Kidney glomerular epithelial cell (primary cell): ENCODE results near the gene ADGRB3.
"Not testable (repeated sequence)": the region's sequence is repeated elsewhere in the genome, so short reads cannot be mapped to it uniquely, and the experiment has no call there.

Source experiments
- DNase-seq: peaks from one replicate; lab custom pipeline; 2025; lab: John Stamatoyannopoulos, UW

The ADGRB3 gene

GRCh38 chr6:69038841-69039240 is 403.8 kb downstream of the ADGRB3 start:
- peak; percentile 23 for DNase-seq

- DNase-seq = no peak
Measured at GRCh38 chr6:69042297-69042696, 407.2 kb downstream of the ADGRB3 start.

GRCh38 chr6:69044534-69044933 is 409.5 kb downstream of the ADGRB3 start:
- DNase-seq = no peak

GRCh38 chr6:69059413-69059812 is 424.3 kb downstream of the ADGRB3 start:
- no peak for DNase-seq

GRCh38 chr6:69061066-69061465 is 426.0 kb downstream of the ADGRB3 start:
- DNase-seq = no peak

DNA sequence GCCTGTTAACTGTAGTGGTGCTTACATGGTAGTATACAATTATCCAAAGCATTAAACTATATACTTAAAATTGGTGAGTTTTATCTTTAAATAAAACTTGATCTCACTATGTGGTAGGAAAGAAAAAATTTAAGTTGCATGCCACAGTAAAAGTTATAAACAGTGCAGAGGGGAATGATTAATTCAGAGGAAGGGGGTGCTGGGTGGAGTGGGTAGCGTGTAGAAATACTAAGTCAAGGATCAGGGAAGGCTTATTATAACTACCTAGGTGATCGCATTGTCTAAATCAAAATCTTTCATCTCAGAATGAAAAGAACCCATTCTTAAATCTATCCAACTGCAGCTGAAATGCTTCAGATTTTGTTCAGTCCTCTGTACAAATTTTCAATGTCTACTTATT is 428.3 kb downstream of the ADGRB3 start:
- peak; percentile 18 for DNase-seq

DNA sequence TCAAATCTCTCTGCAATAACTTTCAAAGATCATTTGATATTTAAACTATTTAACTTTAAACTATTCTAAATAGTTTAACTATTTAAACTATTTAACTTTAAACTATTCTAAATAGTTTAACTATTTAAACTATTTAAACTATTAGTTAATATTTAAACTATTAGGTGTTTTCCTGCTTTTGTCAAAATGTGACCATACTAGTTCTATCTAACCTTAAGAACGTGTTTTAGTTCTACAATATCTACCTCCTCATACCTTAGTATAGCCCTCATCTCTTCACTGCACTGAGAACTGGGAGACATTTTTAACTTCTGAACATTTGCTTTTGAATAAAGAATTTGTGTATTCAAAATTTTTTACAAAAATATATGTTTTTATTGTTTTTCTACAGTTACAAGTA is 429.1 kb downstream of the ADGRB3 start:
- DNase-seq = peak; percentile 68

GRCh38 chr6:69069881-69070280 is 434.8 kb downstream of the ADGRB3 start:
- peak; percentile 48 for DNase-seq

DNA sequence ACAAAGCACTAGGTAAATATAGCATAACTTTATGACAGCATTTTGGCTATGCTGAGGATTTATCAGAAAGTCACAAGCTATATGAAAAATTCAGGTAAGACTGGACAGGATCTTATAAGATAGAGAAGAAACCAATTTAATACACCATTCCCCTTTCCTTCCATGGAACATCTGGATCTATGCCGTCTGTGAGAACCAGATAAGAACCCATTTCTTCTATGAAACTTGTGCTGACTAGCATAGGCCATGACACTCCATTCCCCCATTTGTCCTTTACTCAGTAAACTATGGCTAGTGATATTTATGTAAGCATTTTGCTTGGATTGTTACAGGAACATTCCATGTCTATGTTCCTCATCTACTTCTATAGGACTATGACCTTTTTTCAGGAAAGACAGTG is 437.7 kb downstream of the ADGRB3 start:
- no peak for DNase-seq

- peak; percentile 7 for DNase-seq
Measured at GRCh38 chr6:69084746-69085335, 449.8 kb downstream of the ADGRB3 start.

DNA sequence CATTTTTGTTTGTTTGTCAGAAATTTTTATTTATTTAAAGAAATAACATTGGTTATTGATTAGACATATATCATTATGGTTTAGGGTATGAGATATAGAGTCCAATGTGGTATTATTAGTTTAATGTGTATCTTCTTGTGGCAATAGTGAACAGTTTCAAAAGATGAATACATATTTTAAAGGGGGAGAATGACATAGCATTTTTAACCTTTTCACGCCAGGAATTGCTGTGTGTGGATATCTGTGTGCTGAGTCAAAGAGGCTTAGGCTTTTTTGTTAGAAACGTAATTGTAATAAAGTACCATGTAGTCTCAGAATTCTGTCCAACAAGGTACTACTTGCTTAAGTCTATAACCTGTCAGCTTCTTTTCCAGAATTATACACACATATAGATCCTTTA is 451.6 kb downstream of the ADGRB3 start:
- DNase-seq = no peak

DNA sequence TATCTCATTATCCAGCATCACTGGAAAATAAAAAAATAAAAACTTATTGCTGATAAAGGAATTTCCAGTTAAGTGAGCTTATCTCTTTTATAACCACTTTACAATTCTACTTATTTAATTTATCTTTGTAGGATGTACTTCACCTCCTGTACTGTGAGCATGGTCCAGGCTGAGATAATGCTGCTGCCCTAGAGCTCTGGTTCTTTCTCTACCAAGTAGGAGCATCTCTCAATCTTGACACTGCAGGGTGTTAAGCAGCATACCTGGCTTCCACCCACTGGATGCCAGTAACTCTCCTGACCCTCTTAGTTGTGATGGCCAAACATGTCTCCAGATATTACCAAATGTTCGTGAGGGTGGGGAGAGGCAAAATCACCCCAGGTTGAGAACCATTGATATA is 454.5 kb downstream of the ADGRB3 start:
- no peak for DNase-seq

DNA sequence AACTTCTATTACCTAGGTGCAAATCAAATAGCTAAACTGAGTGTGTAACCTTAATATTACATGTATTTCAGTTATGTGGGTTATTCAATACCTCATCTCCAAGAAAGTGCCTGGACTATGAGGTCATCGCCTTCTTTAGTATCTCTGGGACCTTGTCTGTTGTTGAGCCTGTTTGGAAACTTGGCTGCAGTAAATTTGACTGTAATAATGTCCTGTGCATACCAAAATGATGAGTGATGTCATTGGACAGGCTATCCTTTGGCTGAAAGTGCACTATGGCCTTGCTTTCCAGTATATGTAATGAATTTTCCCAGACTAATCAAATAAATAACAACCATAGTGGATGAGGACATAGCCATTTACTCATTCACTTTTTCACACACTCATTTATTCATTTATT is 455.1 kb downstream of the ADGRB3 start:
- DNase-seq = peak; percentile 92

- DNase-seq = peak; percentile 34
Measured at GRCh38 chr6:69096681-69097080, 461.6 kb downstream of the ADGRB3 start.

GRCh38 chr6:69097948-69098347 is 462.9 kb downstream of the ADGRB3 start:
- no peak for DNase-seq

- DNase-seq = no peak
Measured at GRCh38 chr6:69098910-69099309, 463.8 kb downstream of the ADGRB3 start.

GRCh38 chr6:69100772-69101171 is 465.7 kb downstream of the ADGRB3 start:
- DNase-seq = no peak

DNA sequence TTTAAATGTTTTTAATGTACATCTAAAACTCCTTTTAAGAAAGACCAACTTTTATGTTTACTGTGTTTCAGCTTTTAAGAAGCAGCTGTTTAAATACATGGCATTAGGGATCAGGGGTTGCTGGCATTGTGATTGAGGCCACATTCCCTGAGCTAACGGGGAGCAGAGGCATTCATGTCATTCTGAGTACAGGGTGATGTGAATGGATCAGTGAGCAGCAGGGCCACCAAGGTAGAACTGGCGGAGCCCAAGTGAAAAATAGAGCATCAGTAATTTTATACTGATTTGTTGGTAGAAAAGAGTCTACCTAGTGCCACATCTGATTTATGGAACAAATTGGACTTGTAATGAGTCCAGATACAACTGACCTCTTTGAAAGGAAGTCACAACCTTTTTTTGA is 467.3 kb downstream of the ADGRB3 start:
- no peak for DNase-seq

GRCh38 chr6:69105288-69105687 is 470.2 kb downstream of the ADGRB3 start:
- peak; percentile 34 for DNase-seq

GRCh38 chr6:69106511-69106910 is 471.4 kb downstream of the ADGRB3 start:
- DNase-seq = no peak

DNA sequence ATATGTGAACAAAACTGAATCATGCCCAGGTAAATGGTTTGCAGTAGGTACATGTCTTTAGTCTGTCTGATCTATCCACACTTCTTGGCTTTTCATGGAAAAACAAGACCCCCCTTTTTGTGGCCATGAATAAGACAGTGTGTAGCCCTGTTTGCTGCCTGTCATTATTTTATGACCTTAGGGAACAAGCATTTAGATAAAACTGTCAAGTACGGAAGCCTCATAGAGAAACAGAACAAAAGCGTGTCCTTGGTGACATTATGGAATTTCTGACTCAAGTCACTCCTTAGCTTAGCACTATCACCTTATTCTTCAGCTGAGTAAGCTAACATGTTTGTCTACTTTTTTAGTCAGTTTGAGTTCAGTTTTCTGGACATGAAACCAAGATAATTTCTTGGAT is 476.2 kb downstream of the ADGRB3 start:
- no peak for DNase-seq

GRCh38 chr6:69116658-69117057 is 481.6 kb downstream of the ADGRB3 start:
- DNase-seq = no peak

DNA sequence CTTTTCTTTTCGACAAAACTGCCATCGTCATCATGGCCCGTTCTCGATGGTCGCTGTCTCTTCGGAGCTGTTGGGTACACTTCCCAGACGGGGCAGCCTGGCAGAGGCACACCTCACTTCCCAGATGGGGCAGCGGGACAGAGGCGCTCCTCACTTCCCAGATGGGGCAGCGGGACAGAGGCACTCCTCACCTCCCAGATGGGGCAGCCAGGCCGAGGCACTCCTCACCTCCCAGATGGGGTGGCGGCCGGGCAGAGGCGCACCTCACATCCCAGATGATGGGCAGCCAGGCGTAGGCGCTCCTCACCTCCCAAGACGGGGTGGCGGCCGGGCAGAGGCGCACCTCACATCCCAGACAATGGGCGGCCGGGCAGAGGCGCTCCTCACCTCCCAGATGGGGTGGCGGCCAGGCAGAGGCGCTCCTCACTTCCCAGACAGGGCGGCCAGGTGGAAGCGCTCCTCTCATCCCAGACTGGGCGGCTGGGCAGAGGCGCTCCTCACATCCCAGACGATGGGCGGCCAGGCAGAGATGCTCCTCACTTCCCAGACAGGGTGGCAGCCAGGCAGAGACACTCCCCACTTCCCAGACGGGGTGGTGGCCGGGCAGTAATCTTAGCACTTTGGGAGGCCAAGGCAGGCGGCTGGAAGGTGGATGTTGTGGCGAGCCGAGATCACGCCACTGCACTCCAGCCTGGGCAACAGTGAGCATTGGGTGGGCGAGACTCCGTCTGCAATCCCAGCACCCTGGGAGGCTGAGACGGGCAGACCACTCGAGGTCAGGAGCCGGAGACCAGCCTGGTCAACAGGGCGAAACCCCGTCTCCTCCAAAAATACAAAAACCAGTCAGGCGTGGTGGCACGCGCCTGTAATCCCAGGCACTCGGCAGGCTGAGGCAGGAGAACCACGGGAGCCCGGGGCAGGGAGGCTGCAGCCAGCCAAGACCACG is 486.7 kb downstream of the ADGRB3 start:
- DNase-seq = not testable (repeated sequence)

GRCh38 chr6:69122407-69122773 is 487.3 kb downstream of the ADGRB3 start:
- no peak for DNase-seq
